Measurements from ENCODE around the gene AP3S1.

DNA sequence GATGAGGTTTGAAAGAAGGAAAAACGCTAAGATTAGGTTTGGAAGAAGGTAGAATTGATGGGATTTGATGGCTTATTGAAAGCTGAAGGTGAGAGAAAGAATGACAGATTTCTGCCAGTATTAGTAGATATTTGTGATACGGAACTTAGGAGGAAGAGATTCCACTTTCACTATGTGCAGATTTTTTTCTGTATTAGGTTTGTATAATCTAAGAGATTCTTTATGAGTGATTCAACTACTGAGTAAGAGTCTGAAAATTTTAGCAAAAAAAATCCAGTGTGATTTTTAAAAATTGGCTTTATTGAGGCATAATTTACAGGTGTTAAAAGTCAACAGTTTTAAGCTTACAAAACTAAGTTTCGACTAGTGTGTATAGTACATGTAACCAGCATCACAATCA lies 54.1 kb downstream of the AP3S1 start:
- TF ChIP-seq, protein P1, sequence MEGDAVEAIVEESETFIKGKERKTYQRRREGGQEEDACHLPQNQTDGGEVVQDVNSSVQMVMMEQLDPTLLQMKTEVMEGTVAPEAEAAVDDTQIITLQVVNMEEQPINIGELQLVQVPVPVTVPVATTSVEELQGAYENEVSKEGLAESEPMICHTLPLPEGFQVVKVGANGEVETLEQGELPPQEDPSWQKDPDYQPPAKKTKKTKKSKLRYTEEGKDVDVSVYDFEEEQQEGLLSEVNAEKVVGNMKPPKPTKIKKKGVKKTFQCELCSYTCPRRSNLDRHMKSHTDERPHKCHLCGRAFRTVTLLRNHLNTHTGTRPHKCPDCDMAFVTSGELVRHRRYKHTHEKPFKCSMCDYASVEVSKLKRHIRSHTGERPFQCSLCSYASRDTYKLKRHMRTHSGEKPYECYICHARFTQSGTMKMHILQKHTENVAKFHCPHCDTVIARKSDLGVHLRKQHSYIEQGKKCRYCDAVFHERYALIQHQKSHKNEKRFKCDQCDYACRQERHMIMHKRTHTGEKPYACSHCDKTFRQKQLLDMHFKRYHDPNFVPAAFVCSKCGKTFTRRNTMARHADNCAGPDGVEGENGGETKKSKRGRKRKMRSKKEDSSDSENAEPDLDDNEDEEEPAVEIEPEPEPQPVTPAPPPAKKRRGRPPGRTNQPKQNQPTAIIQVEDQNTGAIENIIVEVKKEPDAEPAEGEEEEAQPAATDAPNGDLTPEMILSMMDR (IDR thresholded peaks at IDR 0.05), result no peak
- no peak for TF ChIP-seq POLR2A (IDR thresholded peaks at IDR 0.05)

All from ovary (tissue), 3 donors.